Fibroblast of lung (primary cell): ENCODE measurements around the gene HECTD4.

ENCODE experiments used
- EZH2 ChIP-seq: IDR thresholded peaks from 2 replicates; pipeline ENCODE4 v1.5.1; 2012; ENCODE audit warnings: low read length, control low read depth, mild to moderate bottlenecking; ENCODE audit errors: missing control alignments
- TF ChIP-seq, protein P1 (sequence below), 2 donors: IDR thresholded peaks in 1 of 2; conservative IDR thresholded peaks in 1 of 2; 1 replicate in 1 of 2; 2 replicates in 1 of 2; pipeline ENCODE4 v1.5.1; 2011 to 2012; ENCODE audit warnings: low read length in 2 of 2, control low read depth in 1 of 2, inconsistent platforms in 1 of 2, low read depth in 1 of 2, mild to moderate bottlenecking in 1 of 2

- TF ChIP-seq, protein P1, sequence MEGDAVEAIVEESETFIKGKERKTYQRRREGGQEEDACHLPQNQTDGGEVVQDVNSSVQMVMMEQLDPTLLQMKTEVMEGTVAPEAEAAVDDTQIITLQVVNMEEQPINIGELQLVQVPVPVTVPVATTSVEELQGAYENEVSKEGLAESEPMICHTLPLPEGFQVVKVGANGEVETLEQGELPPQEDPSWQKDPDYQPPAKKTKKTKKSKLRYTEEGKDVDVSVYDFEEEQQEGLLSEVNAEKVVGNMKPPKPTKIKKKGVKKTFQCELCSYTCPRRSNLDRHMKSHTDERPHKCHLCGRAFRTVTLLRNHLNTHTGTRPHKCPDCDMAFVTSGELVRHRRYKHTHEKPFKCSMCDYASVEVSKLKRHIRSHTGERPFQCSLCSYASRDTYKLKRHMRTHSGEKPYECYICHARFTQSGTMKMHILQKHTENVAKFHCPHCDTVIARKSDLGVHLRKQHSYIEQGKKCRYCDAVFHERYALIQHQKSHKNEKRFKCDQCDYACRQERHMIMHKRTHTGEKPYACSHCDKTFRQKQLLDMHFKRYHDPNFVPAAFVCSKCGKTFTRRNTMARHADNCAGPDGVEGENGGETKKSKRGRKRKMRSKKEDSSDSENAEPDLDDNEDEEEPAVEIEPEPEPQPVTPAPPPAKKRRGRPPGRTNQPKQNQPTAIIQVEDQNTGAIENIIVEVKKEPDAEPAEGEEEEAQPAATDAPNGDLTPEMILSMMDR (conservative IDR thresholded peaks at IDR 0.05 in 1 of 2, IDR thresholded peaks at IDR 0.05 in 1 of 2; ENCODE audit: low read depth in 1 of 2, low read length in 2 of 2) = no peak
- no peak for TF ChIP-seq EZH2
Observed at GRCh38 chr12:112380663-112381405, 1.4 kb downstream of the HECTD4 start.
